NB4 (cell line): Measurements from ENCODE around the gene FRA10AC1.

Source experiments
- DNase-seq: peaks from one replicate; pipeline ENCODE4 v3.0.0; 2010; ENCODE audit warnings: low read depth
- H3K4me3 ChIP-seq: one replicate; pipeline ENCODE4 v1.5.1; 2011; ENCODE audit warnings: mild to moderate bottlenecking, low read depth, low read length, moderate library complexity
- MAX ChIP-seq: IDR thresholded peaks from 2 replicates; pipeline ENCODE4 v1.6.1; 2011; ENCODE audit warnings: low read depth, low read length
- MYC ChIP-seq: IDR thresholded peaks from 2 replicates; pipeline ENCODE4 v1.6.1; 2011; ENCODE audit warnings: low read depth, low read length
- POLR2A ChIP-seq: IDR thresholded peaks from 2 replicates; pipeline ENCODE4 v1.6.1; 2011; ENCODE audit warnings: mild to moderate bottlenecking; ENCODE audit not compliant: insufficient read length; ENCODE audit errors: extremely low read depth
- TF ChIP-seq, protein P1 (sequence below): IDR thresholded peaks from one replicate; pipeline ENCODE4 v1.5.1; 2012; ENCODE audit warnings: low read depth, low read length

Gene FRA10AC1

GRCh38 chr10:93678386-93678785 lies 24.0 kb downstream of the FRA10AC1 start:
- DNase-seq: no peak
- TF ChIP-seq MYC (no peak), MAX (no peak), POLR2A (no peak)
- TF ChIP-seq, protein P1, sequence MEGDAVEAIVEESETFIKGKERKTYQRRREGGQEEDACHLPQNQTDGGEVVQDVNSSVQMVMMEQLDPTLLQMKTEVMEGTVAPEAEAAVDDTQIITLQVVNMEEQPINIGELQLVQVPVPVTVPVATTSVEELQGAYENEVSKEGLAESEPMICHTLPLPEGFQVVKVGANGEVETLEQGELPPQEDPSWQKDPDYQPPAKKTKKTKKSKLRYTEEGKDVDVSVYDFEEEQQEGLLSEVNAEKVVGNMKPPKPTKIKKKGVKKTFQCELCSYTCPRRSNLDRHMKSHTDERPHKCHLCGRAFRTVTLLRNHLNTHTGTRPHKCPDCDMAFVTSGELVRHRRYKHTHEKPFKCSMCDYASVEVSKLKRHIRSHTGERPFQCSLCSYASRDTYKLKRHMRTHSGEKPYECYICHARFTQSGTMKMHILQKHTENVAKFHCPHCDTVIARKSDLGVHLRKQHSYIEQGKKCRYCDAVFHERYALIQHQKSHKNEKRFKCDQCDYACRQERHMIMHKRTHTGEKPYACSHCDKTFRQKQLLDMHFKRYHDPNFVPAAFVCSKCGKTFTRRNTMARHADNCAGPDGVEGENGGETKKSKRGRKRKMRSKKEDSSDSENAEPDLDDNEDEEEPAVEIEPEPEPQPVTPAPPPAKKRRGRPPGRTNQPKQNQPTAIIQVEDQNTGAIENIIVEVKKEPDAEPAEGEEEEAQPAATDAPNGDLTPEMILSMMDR: no peak
- H3K4me3 ChIP-seq: no peak overlapping the region

- no peak overlapping the region for H3K4me3 ChIP-seq
- TF ChIP-seq POLR2A (no peak), MAX (no peak), MYC (no peak)
- TF ChIP-seq, protein P1: no peak
- DNase-seq: no peak
Observed at GRCh38 chr10:93673791-93674190, 28.6 kb downstream of the FRA10AC1 start.

GRCh38 chr10:93672890-93673289 lies 29.5 kb downstream of the FRA10AC1 start:
- no peak for DNase-seq
- no peak overlapping the region for H3K4me3 ChIP-seq
- no peak for TF ChIP-seq MYC
- no peak for TF ChIP-seq MAX
- TF ChIP-seq, protein P1: no peak
- TF ChIP-seq POLR2A: no peak

- no peak for DNase-seq
- no peak overlapping the region for H3K4me3 ChIP-seq
- TF ChIP-seq, protein P1: no peak
- no peak for TF ChIP-seq MYC
- no peak for TF ChIP-seq MAX
- no peak for TF ChIP-seq POLR2A
Observed at GRCh38 chr10:93672022-93672678, 30.2 kb downstream of the FRA10AC1 start.

GRCh38 chr10:93671042-93671441 lies 31.4 kb downstream of the FRA10AC1 start:
- DNase-seq: no peak
- TF ChIP-seq MYC: no peak
- TF ChIP-seq, protein P1: no peak
- TF ChIP-seq POLR2A: no peak
- no peak for TF ChIP-seq MAX
- H3K4me3 ChIP-seq: no peak overlapping the region

DNA sequence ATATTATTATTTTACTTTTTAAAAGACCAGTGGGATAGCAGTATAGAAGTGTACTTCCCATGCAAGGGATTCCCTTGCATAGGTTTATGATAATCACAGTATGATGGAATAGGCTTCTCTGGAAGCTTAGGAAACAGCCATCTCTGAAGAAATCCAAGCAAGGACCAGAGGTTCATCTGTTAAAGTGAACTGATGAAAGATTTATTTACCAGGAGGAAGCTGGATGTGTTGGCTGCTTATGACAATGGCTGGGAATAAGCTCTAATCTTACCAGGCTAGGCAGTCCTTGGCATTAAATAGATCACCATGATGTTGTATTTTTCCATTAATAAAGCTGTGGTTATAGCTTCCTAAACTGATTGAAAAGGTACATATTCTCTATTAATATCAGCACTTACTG lies 32.0 kb downstream of the FRA10AC1 start:
- no peak for TF ChIP-seq POLR2A
- TF ChIP-seq MAX: no peak
- no peak for TF ChIP-seq MYC
- TF ChIP-seq, protein P1: no peak
- no peak overlapping the region for H3K4me3 ChIP-seq
- no peak for DNase-seq
